Stimulated activated CD8-positive, alpha-beta memory T cell treated with anti-CD3 and anti-CD28 coated beads, Interleukin-12 subunit alpha, Interleukin-12 subunit beta, amount 100 ng/mL, for 4 hours (primary cell): ENCODE measurements around the gene C6.

Experiments used
- DNase-seq: peaks from one replicate; pipeline ENCODE4 v3.0.0-alpha.2; 2020; ENCODE audit warnings: low read depth

Gene C6

DNA sequence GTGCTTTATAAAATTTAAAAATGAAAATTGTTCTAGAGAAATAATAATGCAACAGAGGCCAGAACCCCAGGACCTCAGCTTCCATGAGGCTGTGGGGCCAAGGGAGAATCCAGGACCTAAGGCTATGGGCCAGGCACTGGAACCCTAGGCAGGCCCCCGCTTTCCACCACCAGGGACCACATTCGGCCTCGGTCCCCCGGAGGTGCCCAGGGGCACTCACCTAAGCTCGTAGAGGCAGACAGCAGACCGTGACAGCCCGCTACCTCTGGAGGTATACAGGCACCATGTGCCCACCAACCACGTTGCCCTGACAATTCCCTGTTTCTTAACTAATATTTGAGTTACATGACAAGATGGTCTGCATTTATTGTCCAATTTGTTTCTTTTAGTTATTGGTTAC lies 92.7 kb downstream of the C6 start:
- no peak for DNase-seq

DNA sequence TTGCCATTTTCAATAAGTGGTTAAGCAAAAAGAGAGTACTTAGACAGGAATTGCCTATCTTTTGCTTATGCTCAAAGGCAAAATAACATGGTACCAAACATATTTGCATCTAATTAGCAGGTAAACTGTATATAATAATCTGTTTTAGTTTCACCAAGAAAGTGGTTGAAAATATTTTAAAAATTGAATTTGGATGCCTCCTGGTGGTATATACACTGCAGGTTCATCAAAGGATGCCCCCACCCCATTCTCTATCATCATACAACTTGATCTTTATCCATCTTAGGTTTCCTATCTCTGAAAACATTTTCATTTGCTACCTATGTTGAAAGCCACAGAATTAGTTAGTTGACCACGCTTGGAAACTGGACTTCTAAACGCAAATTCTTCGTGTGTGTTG lies 95.2 kb downstream of the C6 start:
- no peak for DNase-seq

DNA sequence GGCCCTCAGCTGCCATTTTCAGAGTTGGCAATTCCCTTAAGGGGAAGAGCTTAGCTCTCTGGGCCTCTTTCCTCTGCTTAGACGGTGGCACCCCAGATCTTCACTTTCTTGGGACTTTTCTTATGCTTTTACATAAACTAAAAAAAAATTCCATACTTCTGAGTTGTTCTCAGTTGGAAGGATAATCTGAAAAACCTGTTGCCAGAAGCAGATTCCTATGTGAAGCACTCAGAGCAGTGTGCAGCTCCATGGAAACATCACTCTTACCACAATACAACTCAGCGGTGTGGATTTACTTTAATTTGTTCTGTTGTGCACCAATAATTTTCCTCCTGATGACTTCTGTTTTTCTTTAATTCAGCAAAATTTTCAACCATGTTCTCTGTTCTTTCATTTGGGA lies 98.1 kb downstream of the C6 start:
- DNase-seq = no peak

DNA sequence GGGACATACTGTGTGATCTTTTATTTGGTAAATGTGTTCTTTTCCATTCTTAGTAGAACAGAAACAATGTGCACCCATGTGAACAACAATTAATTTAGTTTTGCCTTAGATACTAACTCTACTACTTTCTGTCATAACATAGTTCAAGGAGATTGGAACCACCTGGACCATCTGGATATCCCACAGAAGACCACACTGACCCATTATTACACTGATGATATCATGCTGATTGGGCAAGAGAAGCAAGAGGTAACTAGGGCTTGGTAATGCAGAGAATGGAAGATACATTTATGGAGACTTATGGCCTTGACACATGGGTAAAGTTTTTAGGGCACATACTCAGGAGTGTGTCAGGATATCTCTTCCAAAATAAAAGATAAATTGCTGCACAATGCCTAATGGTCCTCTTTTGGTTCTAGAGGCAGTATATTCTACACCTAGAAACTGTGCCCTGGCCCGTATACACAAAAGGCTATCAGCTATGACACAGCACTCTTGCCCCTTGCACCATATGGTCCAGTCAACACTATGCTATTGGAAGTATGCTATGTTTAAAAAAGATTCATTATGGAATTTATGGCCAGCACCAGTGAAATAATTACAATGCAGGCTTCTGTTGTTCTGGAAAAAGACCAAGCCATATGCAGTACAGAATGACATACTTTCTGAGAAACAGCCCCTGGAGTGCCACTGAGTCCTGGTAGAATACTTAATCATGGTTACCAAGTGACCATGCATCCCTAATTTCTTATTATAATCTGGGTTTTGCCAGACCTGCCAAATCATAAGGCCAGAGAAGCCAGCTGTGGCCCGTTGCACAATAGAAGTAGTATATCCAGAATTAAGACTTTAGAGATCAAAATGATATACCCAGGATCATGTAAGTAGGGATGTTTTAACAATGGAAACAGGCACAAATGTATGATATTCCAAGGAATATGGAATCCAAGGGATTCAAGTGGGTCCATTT lies 100.6 kb downstream of the C6 start:
- DNase-seq = no peak

DNA sequence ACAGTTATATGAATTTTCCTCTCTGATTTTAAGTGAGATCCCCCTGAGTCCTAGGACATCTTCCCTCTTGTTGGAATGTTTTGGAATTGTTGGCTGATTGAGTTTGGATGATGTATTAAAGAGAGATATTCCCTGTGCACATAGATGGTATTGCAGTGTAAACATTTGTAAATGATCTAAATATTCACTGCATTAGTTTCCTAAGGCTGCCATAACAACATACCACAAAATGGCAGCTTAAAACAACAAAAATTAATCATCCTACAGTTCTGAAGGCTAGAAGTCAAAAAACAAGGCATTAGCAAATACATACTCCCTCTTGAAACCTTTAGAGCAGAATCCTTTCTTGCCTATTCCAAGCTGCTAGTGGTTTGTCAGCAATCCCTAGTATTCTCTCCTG lies 104.1 kb downstream of the C6 start:
- no peak for DNase-seq

DNA sequence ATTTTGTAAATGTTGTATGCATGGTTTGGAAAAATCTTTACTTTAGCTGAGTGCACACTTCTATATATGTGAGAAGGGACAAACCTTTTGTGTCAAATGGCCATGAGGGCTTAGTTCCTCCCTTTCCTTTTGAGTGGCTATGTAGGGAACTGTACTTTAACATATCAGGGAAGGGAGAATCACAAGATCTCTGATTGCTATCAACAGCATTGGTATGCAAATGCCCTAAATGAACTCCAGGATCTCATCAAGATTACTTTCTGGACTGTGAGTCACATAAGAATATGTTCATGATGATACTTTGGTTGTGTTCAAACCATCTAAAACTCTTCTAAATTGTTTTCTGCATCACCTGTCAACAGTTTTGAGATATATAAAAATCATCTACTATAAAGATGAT lies 111.0 kb downstream of the C6 start:
- DNase-seq = no peak

DNA sequence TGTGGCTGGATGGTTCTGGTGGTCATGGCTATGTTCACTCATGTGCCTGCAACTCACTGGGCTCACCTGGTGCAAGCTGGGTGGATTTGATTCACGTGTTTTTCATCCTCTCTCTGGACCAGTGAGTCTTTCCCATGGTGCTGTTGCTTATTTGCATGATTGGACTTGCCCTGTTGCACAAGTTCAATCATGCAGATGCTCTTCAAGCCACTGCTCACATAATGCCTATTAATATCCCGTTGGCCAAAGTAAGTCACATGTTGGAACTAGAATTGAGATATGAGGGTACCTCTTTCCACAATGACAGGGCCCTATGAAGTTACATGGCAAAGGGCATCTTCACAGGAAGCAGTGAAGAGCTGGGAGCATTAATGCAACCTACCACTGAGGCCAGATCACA lies 115.7 kb downstream of the C6 start:
- no peak for DNase-seq

DNA sequence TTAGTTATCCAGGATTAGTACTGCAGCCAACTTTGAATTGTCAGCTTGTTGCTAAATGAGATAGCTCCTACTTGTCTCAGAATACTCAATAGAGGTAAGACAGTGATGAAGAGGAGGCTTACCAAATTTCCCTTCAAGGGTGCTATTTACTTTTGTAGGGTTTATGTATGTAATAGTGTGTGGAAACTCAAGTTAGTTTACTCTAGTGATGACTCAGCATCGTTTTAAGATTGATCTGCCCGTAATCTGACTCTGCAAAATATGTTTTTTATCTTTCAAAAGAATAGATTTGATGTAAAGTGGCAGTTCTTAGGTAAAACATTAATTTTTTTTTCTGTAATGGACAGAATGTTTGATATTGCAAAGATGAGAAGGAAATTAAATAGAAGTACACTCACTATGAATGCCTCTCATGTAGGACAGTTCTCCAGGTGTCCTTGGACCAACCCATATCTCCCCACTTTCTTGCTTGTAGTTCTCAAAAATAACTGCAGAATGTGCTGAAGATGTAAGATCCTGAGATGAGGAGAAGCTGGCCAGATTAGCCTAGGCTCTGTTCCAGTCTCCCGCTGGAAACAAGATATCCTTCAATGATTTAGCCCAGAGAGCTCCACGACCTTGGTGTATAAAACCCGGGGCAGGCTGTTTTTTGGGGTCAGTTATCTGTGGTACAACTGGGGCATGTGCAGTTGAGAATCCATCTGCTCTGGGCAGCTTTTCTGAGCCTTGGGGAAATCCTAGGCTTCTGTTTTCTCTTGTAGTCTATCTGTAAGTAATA lies 117.8 kb downstream of the C6 start:
- DNase-seq = no peak

DNA sequence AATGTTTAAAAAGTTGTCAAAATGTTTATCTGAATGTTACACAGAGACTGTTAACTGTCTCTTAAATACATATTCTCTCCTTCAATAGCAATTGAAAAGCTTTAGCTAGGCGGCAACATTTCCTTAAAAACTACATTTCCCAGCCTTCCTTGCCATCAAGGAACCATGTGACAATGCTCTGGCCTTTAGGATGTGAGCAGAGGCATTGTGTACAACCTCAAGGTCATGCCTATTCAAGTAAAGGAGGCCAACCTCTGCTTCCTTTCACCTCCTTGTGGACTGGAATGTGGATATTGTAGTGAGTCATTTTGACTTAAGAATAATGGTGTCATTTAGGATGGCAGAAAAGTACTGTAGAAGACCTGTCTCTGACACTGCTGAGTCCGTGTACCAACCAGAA lies 118.5 kb downstream of the C6 start:
- no peak for DNase-seq

DNA sequence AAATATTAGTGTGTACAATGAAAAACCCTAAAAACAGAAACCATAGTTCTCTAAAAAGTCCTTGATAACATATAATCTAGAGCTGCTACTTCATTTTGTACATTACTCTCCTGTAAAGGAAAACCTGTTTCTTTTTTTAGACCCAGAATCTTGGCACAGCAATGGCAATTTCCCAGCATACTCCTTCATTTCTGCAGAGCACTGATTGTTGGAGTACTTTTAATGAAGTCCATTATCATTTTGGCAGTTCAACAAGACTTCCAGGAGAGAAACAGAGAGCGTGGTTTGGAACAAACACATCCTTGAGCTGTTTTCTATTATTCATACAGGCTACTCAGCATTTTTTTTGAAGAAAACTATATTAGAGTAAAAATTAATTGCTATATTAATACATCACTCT lies 119.5 kb downstream of the C6 start:
- no peak for DNase-seq
